Measurements from ENCODE around the gene FANK1. TPM values are rescaled to one million over a fixed set of nuclear protein-coding genes. Genes with fewer than 3 reads are reported as not detected.
A peak's percentile ranks its signal among the peaks of the same experiment; 100 is the strongest.

The FANK1 gene
- total RNA-seq, 1 donor from 2014 or later, result 9.4 TPM

GRCh38 chr10:125865120-125865519 lies 31.2 kb upstream of the FANK1 start:
- Mint-ChIP-seq H3K36me3 (ENCODE audit: low read depth, unreplicated experiment) (peaks cover 13% of the 10 kb centered on the region), H3K4me1 (ENCODE audit: unreplicated experiment) (no peaks in the 10 kb centered on the region), H3K27me3 (ENCODE audit: unreplicated experiment) (peaks cover 2% of the 10 kb centered on the region), H3K4me3 (ENCODE audit: unreplicated experiment) (no peak overlapping the region), H3K9me3 (ENCODE audit: unreplicated experiment) (no peaks in the 10 kb centered on the region), H3K27ac (ENCODE audit: unreplicated experiment) (no peak overlapping the region)
- DNase-seq (ENCODE audit: low spot score), result no peak
- no peak for TF ChIP-seq CTCF (IDR thresholded peaks at IDR 0.05; ENCODE audit: unreplicated experiment)

- Mint-ChIP-seq H3K4me1 (ENCODE audit: unreplicated experiment) (no peaks in the 10 kb centered on the region), H3K27me3 (ENCODE audit: unreplicated experiment) (peaks cover 2% of the 10 kb centered on the region), H3K36me3 (ENCODE audit: low read depth, unreplicated experiment) (peaks cover 13% of the 10 kb centered on the region), H3K4me3 (ENCODE audit: unreplicated experiment) (no peak overlapping the region), H3K27ac (ENCODE audit: unreplicated experiment) (no peak overlapping the region), H3K9me3 (ENCODE audit: unreplicated experiment) (no peaks in the 10 kb centered on the region)
- no peak for TF ChIP-seq CTCF (IDR thresholded peaks at IDR 0.05; ENCODE audit: unreplicated experiment)
- no peak for DNase-seq (ENCODE audit: low spot score)
These were observed 29.8 kb upstream of the FANK1 start for GRCh38 chr10:125866421-125867029.

DNA sequence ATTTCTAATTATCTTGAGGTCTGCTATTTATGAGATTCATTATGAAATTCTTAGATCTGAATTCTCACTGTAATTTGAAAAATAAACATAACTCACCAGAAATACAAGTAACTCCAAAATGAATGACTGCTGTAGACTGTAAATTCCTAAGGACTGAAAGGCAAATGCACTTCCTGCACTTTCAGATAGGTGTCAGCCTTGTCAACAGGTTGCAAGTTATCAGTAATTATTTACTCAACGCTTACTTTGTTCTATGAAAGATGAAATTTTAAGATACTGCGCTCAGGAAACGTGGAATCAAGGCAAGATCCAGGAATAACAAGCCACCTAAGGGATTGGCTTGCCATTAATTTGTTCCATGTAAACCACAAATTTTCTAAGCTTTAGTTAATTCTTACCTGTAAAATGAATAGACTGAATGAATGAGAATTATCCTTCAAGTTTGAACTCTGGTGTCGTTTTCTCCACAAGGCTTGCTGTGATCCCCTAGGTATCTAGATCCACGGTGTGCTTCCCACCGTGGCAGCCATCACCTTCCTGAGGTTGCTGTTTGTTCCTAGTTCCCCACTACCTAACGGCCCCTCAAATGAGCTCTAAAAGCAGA lies 27.9 kb upstream of the FANK1 start:
- Mint-ChIP-seq H3K9me3 (ENCODE audit: unreplicated experiment) (no peaks in the 10 kb centered on the region), H3K36me3 (ENCODE audit: low read depth, unreplicated experiment) (peaks cover 13% of the 10 kb centered on the region), H3K27ac (ENCODE audit: unreplicated experiment) (no peak overlapping the region), H3K27me3 (ENCODE audit: unreplicated experiment) (peaks cover 2% of the 10 kb centered on the region), H3K4me1 (ENCODE audit: unreplicated experiment) (no peaks in the 10 kb centered on the region), H3K4me3 (ENCODE audit: unreplicated experiment) (no peak overlapping the region)
- peak; percentile 36 for DNase-seq (ENCODE audit: low spot score)
- TF ChIP-seq CTCF (IDR thresholded peaks at IDR 0.05; ENCODE audit: unreplicated experiment), result peak; percentile 86

- Mint-ChIP-seq H3K27me3 (ENCODE audit: unreplicated experiment) (peaks cover 2% of the 10 kb centered on the region), H3K27ac (ENCODE audit: unreplicated experiment) (no peak overlapping the region), H3K4me3 (ENCODE audit: unreplicated experiment) (no peak overlapping the region), H3K4me1 (ENCODE audit: unreplicated experiment) (no peaks in the 10 kb centered on the region), H3K36me3 (ENCODE audit: low read depth, unreplicated experiment) (peaks cover 22% of the 10 kb centered on the region), H3K9me3 (ENCODE audit: unreplicated experiment) (no peaks in the 10 kb centered on the region)
- no peak for DNase-seq (ENCODE audit: low spot score)
- TF ChIP-seq CTCF (IDR thresholded peaks at IDR 0.05; ENCODE audit: unreplicated experiment), result no peak
These were observed 25.0 kb upstream of the FANK1 start for GRCh38 chr10:125871338-125871737.
